ENCODE measurements around the gene RPTOR. TPM values are rescaled to one million over a fixed set of nuclear protein-coding genes. Genes with fewer than 3 reads are reported as not detected.
"Not testable (repeated sequence)": the region's sequence is repeated elsewhere in the genome, so short reads cannot be mapped to it uniquely, and the experiment has no call there.

The RPTOR gene
- total RNA-seq, 2 experiments from 2014 or later: 32.4 to 35.4 TPM

DNA sequence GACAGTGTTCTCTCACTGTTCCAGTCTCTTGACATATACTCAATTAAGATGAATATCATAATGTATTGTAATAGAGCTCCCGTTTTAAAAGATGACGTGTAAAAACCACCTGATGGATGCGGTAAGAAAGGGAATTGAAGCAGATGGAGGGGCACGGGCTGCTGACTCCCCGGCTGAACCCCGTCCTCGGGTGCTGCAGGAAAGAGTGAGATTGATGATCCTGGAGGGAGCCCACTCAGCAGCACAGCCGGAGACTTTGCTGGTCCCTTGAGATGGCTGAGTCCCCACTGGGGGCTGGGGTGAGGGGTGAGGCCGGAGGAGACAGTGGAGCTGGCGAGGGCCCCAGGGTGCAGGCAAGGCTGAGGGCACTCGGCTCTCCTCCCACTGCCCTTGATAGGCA, 217.4 kb downstream of the RPTOR start:
- H3K27ac Mint-ChIP-seq: peak overlapping the region; percentile 97
- DNase-seq: no peak
- no peaks in the 10 kb centered on the region for H3K9me3 Mint-ChIP-seq
- peak overlapping the region; percentile 56 for H3K4me3 Mint-ChIP-seq
- intact Hi-C loops (cut with micrococcal nuclease): loop anchor here (5.0 to 10.0 kb wide), 3 partner anchors 85 to 497 kb away; partner anchors contain the start of gene RNF213
- H3K27me3 Mint-ChIP-seq (ENCODE audit: low read depth): no peaks in the 10 kb centered on the region
- CTCF ChIA-PET: interaction anchor here (0.9 to 1.3 kb wide), 3 partner anchors 10 to 70 kb away, joined by 3 to 4 read pairs (median 3); no protein-coding TSS in a partner anchor
- H3K36me3 Mint-ChIP-seq (ENCODE audit: low read depth): peaks cover 12% of the 10 kb centered on the region
- H3K4me1 Mint-ChIP-seq (ENCODE audit: low read depth): peaks cover 76% of the 10 kb centered on the region

- H3K36me3 Mint-ChIP-seq (ENCODE audit: low read depth): peaks cover 6% of the 10 kb centered on the region
- H3K4me1 Mint-ChIP-seq (ENCODE audit: low read depth): peaks cover 68% of the 10 kb centered on the region
- no peaks in the 10 kb centered on the region for H3K27me3 Mint-ChIP-seq (ENCODE audit: low read depth)
- H3K9me3 Mint-ChIP-seq: no peaks in the 10 kb centered on the region
- H3K27ac Mint-ChIP-seq: peak overlapping the region; percentile 88
- CTCF ChIA-PET: interaction anchor here (0.9 to 1.5 kb wide), 3 partner anchors 11 to 69 kb away, joined by 3 to 6 read pairs (median 3); no protein-coding TSS in a partner anchor
- H3K4me3 Mint-ChIP-seq: peak overlapping the region; percentile 36
- no peak for DNase-seq
- intact Hi-C loops (cut with micrococcal nuclease): loop anchor here (5.0 to 10.0 kb wide), 3 partner anchors 86 to 499 kb away; partner anchors contain the start of gene RNF213
Observed at GRCh38 chr17:80763293-80763867, 218.7 kb downstream of the RPTOR start.

DNA sequence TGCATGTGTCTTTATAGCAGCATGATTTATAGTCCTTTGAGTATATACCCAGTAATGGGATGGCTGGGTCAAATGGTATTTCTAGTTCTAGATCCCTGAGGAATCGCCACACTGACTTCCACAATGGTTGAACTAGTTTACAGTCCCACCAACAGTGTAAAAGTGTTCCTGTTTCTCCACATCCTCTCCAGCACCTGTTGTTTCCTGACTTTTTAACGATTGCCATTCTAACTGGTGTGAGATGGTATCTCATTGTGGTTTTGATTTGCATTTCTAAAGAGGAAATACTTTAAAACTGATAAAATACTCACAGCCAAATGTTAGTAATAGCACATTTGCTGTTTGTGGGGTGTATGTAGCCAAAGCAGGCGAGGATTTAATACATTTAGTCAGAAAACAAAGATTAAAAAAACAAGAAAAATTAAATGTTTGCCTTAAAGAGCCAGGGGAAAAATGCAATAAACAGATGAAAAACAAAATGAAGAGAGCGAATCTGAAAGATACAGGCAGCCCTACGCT, 220.0 kb downstream of the RPTOR start:
- not testable (repeated sequence) for H3K27me3 Mint-ChIP-seq (ENCODE audit: low read depth); H3K36me3 Mint-ChIP-seq (ENCODE audit: low read depth); H3K9me3 Mint-ChIP-seq; DNase-seq
- H3K4me3 Mint-ChIP-seq: peak overlapping the region; percentile 45
- intact Hi-C loops (cut with micrococcal nuclease): loop anchor here (1.0 to 10.0 kb wide), 4 partner anchors 10 to 500 kb away; partner anchors contain the start of gene RNF213
- CTCF ChIA-PET: interaction anchor here (0.9 kb wide), 1 partner anchor 17 kb away, joined by 4 read pairs; no protein-coding TSS in a partner anchor
- peaks cover 66% of the 10 kb centered on the region for H3K4me1 Mint-ChIP-seq (ENCODE audit: low read depth)
- peak overlapping the region; percentile 89 for H3K27ac Mint-ChIP-seq

- intact Hi-C loops (cut with micrococcal nuclease): loop anchor here (1.0 to 10.0 kb wide), 2 partner anchors 9 to 501 kb away; partner anchors contain the start of gene RNF213
- peaks cover 6% of the 10 kb centered on the region for H3K36me3 Mint-ChIP-seq (ENCODE audit: low read depth)
- no peaks in the 10 kb centered on the region for H3K27me3 Mint-ChIP-seq (ENCODE audit: low read depth)
- DNase-seq: peak; percentile 34
- peaks cover 66% of the 10 kb centered on the region for H3K4me1 Mint-ChIP-seq (ENCODE audit: low read depth)
- CTCF ChIA-PET: interaction anchor here (0.6 to 1.4 kb wide), 4 partner anchors 16 to 126 kb away, joined by 3 to 4 read pairs (median 4); no protein-coding TSS in a partner anchor
- H3K27ac Mint-ChIP-seq: peak overlapping the region; percentile 89
- peak overlapping the region; percentile 45 for H3K4me3 Mint-ChIP-seq
- no peaks in the 10 kb centered on the region for H3K9me3 Mint-ChIP-seq
Observed at GRCh38 chr17:80765241-80765961, 220.8 kb downstream of the RPTOR start.

DNA sequence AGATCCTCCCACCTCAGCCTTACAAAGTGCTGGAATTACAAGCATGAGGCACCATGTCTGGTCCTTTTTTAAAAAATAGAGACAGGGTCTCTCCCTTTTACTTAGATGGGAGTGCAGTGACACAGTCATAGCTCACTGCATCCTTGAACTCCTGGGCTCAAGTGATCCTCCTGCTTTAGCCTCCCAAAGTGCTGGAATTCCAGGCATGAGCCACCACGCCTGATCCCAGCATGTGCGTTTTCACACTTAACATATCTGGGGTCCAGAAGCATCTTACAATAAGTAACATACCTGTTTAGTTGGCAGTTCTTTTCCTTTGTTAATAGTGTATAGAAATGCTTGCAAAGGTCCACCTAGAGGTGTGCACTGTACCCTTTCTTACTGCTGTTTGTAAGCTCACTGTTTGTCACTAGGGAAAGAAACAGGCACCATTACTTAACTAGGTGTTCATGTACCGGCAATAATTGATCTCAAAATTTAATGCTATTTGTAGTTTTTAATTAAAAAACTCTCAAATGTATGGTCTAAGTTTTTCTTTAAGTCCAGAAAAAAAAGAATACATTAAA, 221.7 kb downstream of the RPTOR start:
- Mint-ChIP-seq H3K27ac (peak overlapping the region; percentile 89), H3K4me3 (no peak overlapping the region), H3K27me3 (ENCODE audit: low read depth) (no peaks in the 10 kb centered on the region), H3K4me1 (ENCODE audit: low read depth) (peaks cover 67% of the 10 kb centered on the region), H3K9me3 (no peaks in the 10 kb centered on the region), H3K36me3 (ENCODE audit: low read depth) (peaks cover 14% of the 10 kb centered on the region)
- no peak for DNase-seq
- CTCF ChIA-PET: interaction anchor here (1.4 kb wide), 1 partner anchor 19 kb away, joined by 4 read pairs; no protein-coding TSS in a partner anchor
- intact Hi-C loops (cut with micrococcal nuclease): loop anchor here (10.0 kb wide), 1 partner anchor 502 kb away; the partner anchor contains the start of gene RNF213

DNA sequence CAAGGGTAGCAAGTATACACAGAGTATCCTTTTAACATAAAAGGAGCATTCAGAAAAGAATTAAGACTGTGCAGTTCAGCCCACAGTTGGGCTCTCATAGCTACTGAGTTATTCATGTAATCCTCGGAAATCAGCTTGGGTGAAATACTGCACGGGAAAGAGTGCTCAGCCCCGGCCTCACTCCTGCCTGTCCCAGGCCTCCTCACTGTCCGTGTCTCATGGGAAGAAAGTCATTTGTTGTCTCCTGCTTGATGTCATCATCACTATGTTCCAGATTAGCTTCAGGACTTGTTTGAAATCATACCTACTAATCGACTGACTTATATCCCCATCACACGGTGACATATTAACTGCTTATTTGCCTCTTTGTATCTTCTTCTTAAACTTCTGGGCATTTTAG, 223.8 kb downstream of the RPTOR start:
- no peaks in the 10 kb centered on the region for H3K9me3 Mint-ChIP-seq
- CTCF ChIA-PET: interaction anchor here (0.5 kb wide), 1 partner anchor 148 kb away, joined by 3 read pairs; no protein-coding TSS in a partner anchor
- no peak for DNase-seq
- no peak overlapping the region for H3K27ac Mint-ChIP-seq
- peak overlapping the region; percentile 3 for H3K4me3 Mint-ChIP-seq
- peaks cover 61% of the 10 kb centered on the region for H3K4me1 Mint-ChIP-seq (ENCODE audit: low read depth)
- peaks cover 12% of the 10 kb centered on the region for H3K36me3 Mint-ChIP-seq (ENCODE audit: low read depth)
- H3K27me3 Mint-ChIP-seq (ENCODE audit: low read depth): no peaks in the 10 kb centered on the region
- intact Hi-C loops (cut with micrococcal nuclease): loop anchor here (10.0 kb wide), 1 partner anchor 504 kb away; the partner anchor contains the start of gene RNF213

DNA sequence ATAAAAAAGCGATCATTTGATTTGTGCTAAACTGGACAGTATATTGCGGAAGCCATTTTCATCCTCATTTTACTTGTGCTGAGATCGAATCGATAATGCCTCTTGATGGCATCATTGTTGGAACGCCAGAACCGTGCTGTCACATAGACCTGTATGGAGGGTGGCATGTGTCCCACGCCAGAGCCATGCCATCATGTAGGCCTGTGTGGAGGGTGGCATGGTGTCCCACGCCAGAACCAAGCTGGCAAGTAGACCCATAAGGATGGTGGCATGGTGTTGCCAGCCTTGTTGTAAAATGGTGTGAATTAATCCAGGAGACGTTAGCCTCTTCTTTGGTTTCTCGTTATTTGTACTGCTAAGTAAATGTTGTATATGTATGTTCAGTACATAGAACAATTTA, 224.3 kb downstream of the RPTOR start:
- intact Hi-C loops (cut with micrococcal nuclease): loop anchor here (10.0 kb wide), 1 partner anchor 504 kb away; the partner anchor contains the start of gene RNF213
- Mint-ChIP-seq H3K27ac (no peak overlapping the region), H3K9me3 (no peaks in the 10 kb centered on the region), H3K27me3 (ENCODE audit: low read depth) (no peaks in the 10 kb centered on the region), H3K4me3 (no peak overlapping the region), H3K4me1 (ENCODE audit: low read depth) (peaks cover 63% of the 10 kb centered on the region), H3K36me3 (ENCODE audit: low read depth) (peaks cover 10% of the 10 kb centered on the region)
- CTCF ChIA-PET: no interaction called here
- DNase-seq: no peak

- CTCF ChIA-PET: no interaction called here
- Mint-ChIP-seq H3K4me1 (ENCODE audit: low read depth) (peaks cover 67% of the 10 kb centered on the region), H3K9me3 (no peaks in the 10 kb centered on the region), H3K36me3 (ENCODE audit: low read depth) (peaks cover 14% of the 10 kb centered on the region), H3K27ac (no peak overlapping the region), H3K4me3 (no peak overlapping the region), H3K27me3 (ENCODE audit: low read depth) (no peaks in the 10 kb centered on the region)
- DNase-seq: no peak
- intact Hi-C loops (cut with micrococcal nuclease): loop anchor here (10.0 kb wide), 1 partner anchor 505 kb away; the partner anchor contains the start of gene RNF213
Observed at GRCh38 chr17:80769516-80769915, 224.9 kb downstream of the RPTOR start.

DNA sequence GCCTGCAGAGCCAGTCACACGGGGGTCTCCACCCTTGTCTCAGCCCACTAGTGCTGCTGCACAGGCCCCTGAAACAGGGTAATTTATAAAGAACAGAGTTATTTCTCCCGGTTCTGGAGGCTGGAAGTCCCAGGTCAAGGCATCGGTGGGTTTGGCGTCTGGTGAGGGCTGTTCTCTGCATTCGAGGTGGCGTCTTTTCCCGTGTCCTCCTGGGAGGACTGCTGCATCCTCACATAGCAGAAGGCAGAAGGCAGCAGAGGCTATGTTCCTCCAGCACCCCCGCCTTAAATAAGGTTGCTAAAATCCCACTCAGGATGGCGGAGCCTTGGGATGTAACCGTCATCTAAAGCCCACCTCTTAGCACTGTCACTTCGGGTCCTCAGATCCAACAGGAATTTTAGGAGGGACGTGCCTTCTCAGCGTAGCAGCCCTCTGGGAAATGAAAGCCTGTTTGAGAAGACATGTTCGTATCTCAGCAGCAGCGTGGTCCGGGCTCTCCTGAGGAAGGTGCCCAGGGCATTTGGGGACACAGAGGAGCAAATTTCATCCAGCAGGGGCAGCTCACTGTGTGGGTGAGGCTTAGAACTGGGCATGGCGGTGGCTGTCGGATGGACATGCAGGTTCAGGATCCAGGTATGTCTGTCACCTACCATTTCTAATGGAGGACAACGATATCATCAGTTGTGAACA, 225.4 kb downstream of the RPTOR start:
- intact Hi-C loops (cut with micrococcal nuclease): loop anchor here (10.0 kb wide), 1 partner anchor 505 kb away; the partner anchor contains the start of gene RNF213
- H3K9me3 Mint-ChIP-seq: no peaks in the 10 kb centered on the region
- H3K4me1 Mint-ChIP-seq (ENCODE audit: low read depth): peaks cover 68% of the 10 kb centered on the region
- H3K27ac Mint-ChIP-seq: peak overlapping the region; percentile 30
- DNase-seq: no peak
- no peaks in the 10 kb centered on the region for H3K27me3 Mint-ChIP-seq (ENCODE audit: low read depth)
- CTCF ChIA-PET: no interaction called here
- peak overlapping the region; percentile 4 for H3K4me3 Mint-ChIP-seq
- H3K36me3 Mint-ChIP-seq (ENCODE audit: low read depth): peaks cover 14% of the 10 kb centered on the region

GRCh38 chr17:80770881-80771611, 226.4 kb downstream of the RPTOR start:
- H3K36me3 Mint-ChIP-seq (ENCODE audit: low read depth): peaks cover 15% of the 10 kb centered on the region
- H3K4me3 Mint-ChIP-seq: peak overlapping the region; percentile 23
- no peak for DNase-seq
- H3K4me1 Mint-ChIP-seq (ENCODE audit: low read depth): peaks cover 63% of the 10 kb centered on the region
- intact Hi-C loops (cut with micrococcal nuclease): no loop called here
- H3K9me3 Mint-ChIP-seq: no peaks in the 10 kb centered on the region
- H3K27me3 Mint-ChIP-seq (ENCODE audit: low read depth): no peaks in the 10 kb centered on the region
- CTCF ChIA-PET: no interaction called here
- peak overlapping the region; percentile 30 for H3K27ac Mint-ChIP-seq

GRCh38 chr17:80771612-80772005, 227.0 kb downstream of the RPTOR start:
- H3K4me1 Mint-ChIP-seq (ENCODE audit: low read depth): peaks cover 61% of the 10 kb centered on the region
- no peak overlapping the region for H3K4me3 Mint-ChIP-seq
- CTCF ChIA-PET: no interaction called here
- peaks cover under 1% of the 10 kb centered on the region for H3K9me3 Mint-ChIP-seq
- peaks cover 18% of the 10 kb centered on the region for H3K36me3 Mint-ChIP-seq (ENCODE audit: low read depth)
- intact Hi-C loops (cut with micrococcal nuclease): no loop called here
- no peak for DNase-seq
- H3K27me3 Mint-ChIP-seq (ENCODE audit: low read depth): no peaks in the 10 kb centered on the region
- peak overlapping the region; percentile 25 for H3K27ac Mint-ChIP-seq

Data from activated naive CD4-positive, alpha-beta T cell treated with anti-CD3 and anti-CD28 coated beads for 36 hours (primary cell).